IPS-18a (cell line): ENCODE results near the gene C10orf53.

ENCODE experiments used
- H3K27ac ChIP-seq: one replicate; pipeline ENCODE4 v1.5.1; 2013; ENCODE audit warnings: low read length
- H3K27me3 ChIP-seq: one replicate; pipeline ENCODE4 v1.6.1; 2013; ENCODE audit warnings: mild to moderate bottlenecking, low read length; ENCODE audit not compliant: control insufficient read depth, insufficient read depth
- H3K36me3 ChIP-seq: one replicate; pipeline ENCODE4 v1.6.1; 2013; ENCODE audit warnings: low read depth, low read length; ENCODE audit not compliant: control insufficient read depth
- H3K4me1 ChIP-seq: one replicate; pipeline ENCODE4 v1.6.1; 2013; ENCODE audit warnings: low read depth, low read length; ENCODE audit not compliant: control insufficient read depth
- H3K4me3 ChIP-seq: one replicate; pipeline ENCODE4 v1.5.1; 2013; ENCODE audit warnings: low read length
- H3K9ac ChIP-seq: one replicate; pipeline ENCODE4 v1.6.1; 2013; ENCODE audit warnings: mild to moderate bottlenecking, low read length, moderate library complexity
- H3K9me3 ChIP-seq: one replicate; pipeline ENCODE4 v1.6.1; 2013; ENCODE audit warnings: low read depth, low read length; ENCODE audit not compliant: control insufficient read depth

C10orf53 gene

GRCh38 chr10:49679480-49679893, at the start of gene C10orf53:
TSS of gene C10orf53 (plus strand) at chr10:49679651. CDS start at chr10:49679698, 47 bp downstream.
- Histone ChIP-seq H3K9ac (no peak within 1 kb of the TSS), H3K4me3 (peak within 1 kb of the TSS; percentile 61), H3K9me3 (no peaks in the 10 kb centered on the region), H3K36me3 (no peaks in the 10 kb centered on the region), H3K27ac (no peak within 1 kb of the TSS), H3K27me3 (peaks cover 72% of the 10 kb centered on the region), H3K4me1 (peaks cover 3% of the 10 kb centered on the region)

- Histone ChIP-seq H3K9me3 (no peaks in the 10 kb centered on the region), H3K4me3 (no peak overlapping the region), H3K27ac (no peak overlapping the region), H3K27me3 (no peaks in the 10 kb centered on the region), H3K9ac (no peak overlapping the region), H3K4me1 (no peaks in the 10 kb centered on the region), H3K36me3 (no peaks in the 10 kb centered on the region)
These were observed 47.5 kb upstream of the C10orf53 start for GRCh38 chr10:49631975-49632374.

- no peaks in the 10 kb centered on the region for H3K4me1 ChIP-seq
- no peak overlapping the region for H3K27ac ChIP-seq
These were observed 46.8 kb upstream of the C10orf53 start for GRCh38 chr10:49632406-49633317.

GRCh38 chr10:49633327-49634068, 46.0 kb upstream of the C10orf53 start:
- H3K36me3 ChIP-seq, result no peaks in the 10 kb centered on the region
- no peak overlapping the region for H3K27ac ChIP-seq
- H3K9ac ChIP-seq, result no peak overlapping the region
- no peaks in the 10 kb centered on the region for H3K27me3 ChIP-seq
- no peaks in the 10 kb centered on the region for H3K9me3 ChIP-seq
- H3K4me1 ChIP-seq, result no peaks in the 10 kb centered on the region
- no peak overlapping the region for H3K4me3 ChIP-seq

More at GRCh38 chr10:49632406-49633317, 46.8 kb upstream of the C10orf53 start:
- Histone ChIP-seq H3K36me3 (no peaks in the 10 kb centered on the region), H3K4me3 (no peak overlapping the region), H3K9ac (no peak overlapping the region), H3K9me3 (no peaks in the 10 kb centered on the region), H3K27me3 (no peaks in the 10 kb centered on the region)

GRCh38 chr10:49634069-49634660, 45.3 kb upstream of the C10orf53 start:
- H3K36me3 ChIP-seq, result no peaks in the 10 kb centered on the region
- no peaks in the 10 kb centered on the region for H3K4me1 ChIP-seq

GRCh38 chr10:49642311-49642710, 37.1 kb upstream of the C10orf53 start:
- Histone ChIP-seq H3K9me3 (no peaks in the 10 kb centered on the region), H3K27me3 (no peaks in the 10 kb centered on the region), H3K4me1 (no peaks in the 10 kb centered on the region), H3K27ac (no peak overlapping the region), H3K36me3 (no peaks in the 10 kb centered on the region), H3K9ac (no peak overlapping the region), H3K4me3 (no peak overlapping the region)

More at GRCh38 chr10:49634069-49634660, 45.3 kb upstream of the C10orf53 start:
- no peaks in the 10 kb centered on the region for H3K27me3 ChIP-seq
- H3K27ac ChIP-seq, result no peak overlapping the region
- H3K9me3 ChIP-seq, result no peaks in the 10 kb centered on the region
- no peak overlapping the region for H3K4me3 ChIP-seq
- H3K9ac ChIP-seq, result no peak overlapping the region

GRCh38 chr10:49643241-49644034, 36.0 kb upstream of the C10orf53 start:
- Histone ChIP-seq H3K36me3 (no peaks in the 10 kb centered on the region), H3K27ac (no peak overlapping the region), H3K9me3 (no peaks in the 10 kb centered on the region), H3K9ac (no peak overlapping the region), H3K4me1 (no peaks in the 10 kb centered on the region), H3K27me3 (no peaks in the 10 kb centered on the region), H3K4me3 (no peak overlapping the region)

- Histone ChIP-seq H3K4me1 (no peaks in the 10 kb centered on the region), H3K27me3 (no peaks in the 10 kb centered on the region), H3K36me3 (no peaks in the 10 kb centered on the region), H3K9ac (no peak overlapping the region), H3K27ac (no peak overlapping the region), H3K4me3 (no peak overlapping the region), H3K9me3 (no peaks in the 10 kb centered on the region)
These were observed 35.3 kb upstream of the C10orf53 start for GRCh38 chr10:49644035-49644646.

- H3K27ac ChIP-seq, result no peak overlapping the region
- peaks cover 7% of the 10 kb centered on the region for H3K4me1 ChIP-seq
- no peaks in the 10 kb centered on the region for H3K36me3 ChIP-seq
- H3K27me3 ChIP-seq, result no peaks in the 10 kb centered on the region
- no peaks in the 10 kb centered on the region for H3K9me3 ChIP-seq
- no peak overlapping the region for H3K9ac ChIP-seq
- no peak overlapping the region for H3K4me3 ChIP-seq
These were observed 34.0 kb upstream of the C10orf53 start for GRCh38 chr10:49645417-49645816.

- H3K4me1 ChIP-seq, result peaks cover 7% of the 10 kb centered on the region
- no peaks in the 10 kb centered on the region for H3K36me3 ChIP-seq
- H3K27ac ChIP-seq, result no peak overlapping the region
- H3K9ac ChIP-seq, result no peak overlapping the region
- no peaks in the 10 kb centered on the region for H3K9me3 ChIP-seq
- H3K27me3 ChIP-seq, result no peaks in the 10 kb centered on the region
- no peak overlapping the region for H3K4me3 ChIP-seq
These were observed 33.3 kb upstream of the C10orf53 start for GRCh38 chr10:49645871-49646870.
